NB4 (cell line): Measurements from ENCODE around the gene EPHB1.

Source experiments
- DNase-seq: peaks from one replicate; pipeline ENCODE4 v3.0.0; 2010; ENCODE audit warnings: low read depth
- H3K4me3 ChIP-seq: one replicate; pipeline ENCODE4 v1.5.1; 2011; ENCODE audit warnings: mild to moderate bottlenecking, low read depth, low read length, moderate library complexity
- CTCF ChIP-seq: IDR thresholded peaks from one replicate; pipeline ENCODE4 v1.5.1; 2012; ENCODE audit warnings: low read depth, low read length
- MAX ChIP-seq: IDR thresholded peaks from 2 replicates; pipeline ENCODE4 v1.6.1; 2011; ENCODE audit warnings: low read depth, low read length
- MYC ChIP-seq: IDR thresholded peaks from 2 replicates; pipeline ENCODE4 v1.6.1; 2011; ENCODE audit warnings: low read depth, low read length
- POLR2A ChIP-seq: IDR thresholded peaks from 2 replicates; pipeline ENCODE4 v1.6.1; 2011; ENCODE audit warnings: mild to moderate bottlenecking; ENCODE audit not compliant: insufficient read length; ENCODE audit errors: extremely low read depth

The EPHB1 gene

GRCh38 chr3:134874737-134875413 is 79.8 kb downstream of the EPHB1 start:
- no peak for TF ChIP-seq MAX
- no peak for TF ChIP-seq CTCF
- no peak for TF ChIP-seq POLR2A
- no peak for TF ChIP-seq MYC
- no peak overlapping the region for H3K4me3 ChIP-seq
- no peak for DNase-seq

GRCh38 chr3:134876836-134877235 is 81.8 kb downstream of the EPHB1 start:
- TF ChIP-seq POLR2A = no peak
- no peak for TF ChIP-seq MAX
- TF ChIP-seq CTCF = no peak
- TF ChIP-seq MYC = no peak
- DNase-seq = no peak
- H3K4me3 ChIP-seq = no peak overlapping the region

GRCh38 chr3:134877788-134878187 is 82.7 kb downstream of the EPHB1 start:
- H3K4me3 ChIP-seq = no peak overlapping the region
- DNase-seq = no peak
- TF ChIP-seq MAX = no peak
- TF ChIP-seq POLR2A = no peak

GRCh38 chr3:134879990-134880389 is 84.9 kb downstream of the EPHB1 start:
- no peak for DNase-seq
- no peak overlapping the region for H3K4me3 ChIP-seq
- TF ChIP-seq MYC (no peak), MAX (no peak), POLR2A (no peak), CTCF (no peak)

GRCh38 chr3:134880431-134880830 is 85.4 kb downstream of the EPHB1 start:
- H3K4me3 ChIP-seq = no peak overlapping the region
- DNase-seq = no peak
- TF ChIP-seq POLR2A (no peak), MYC (no peak), CTCF (no peak), MAX (no peak)

GRCh38 chr3:134881305-134881704 is 86.2 kb downstream of the EPHB1 start:
- no peak overlapping the region for H3K4me3 ChIP-seq
- DNase-seq = no peak
- no peak for TF ChIP-seq CTCF
- TF ChIP-seq MAX = no peak
- no peak for TF ChIP-seq POLR2A
- no peak for TF ChIP-seq MYC
